HG02678 (cell line): ENCODE results near the gene OPN4.

Experiments used
- ATAC-seq: cut with Tn5 transposase; IDR thresholded peaks from one replicate; pipeline ENCODE4 v1.9.1; 2021; ENCODE audit warnings: mild to moderate bottlenecking, moderate library complexity; ENCODE audit not compliant: unreplicated experiment

The OPN4 gene

GRCh38 chr10:86715836-86716235 lies 61.5 kb downstream of the OPN4 start:
- ATAC-seq: no peak
